AG04450 (cell line): ENCODE data around the gene TLR4. TPM values are rescaled to one million over a fixed set of nuclear protein-coding genes. Genes with fewer than 3 reads are reported as not detected.

Source experiments
- CTCF ChIA-PET: fragments of 300-600, 350-600 bp; formaldehyde crosslinking; extraction: SDS; loops from one replicate; lab custom pipeline; 2022; ENCODE audit warnings: antibody characterized with exemption, inconsistent platforms; lab: Charles Lee
- POLR2A ChIA-PET: fragments of 350-600 bp; formaldehyde crosslinking; extraction: SDS; loops from one replicate; lab custom pipeline; 2021; ENCODE audit warnings: antibody characterized with exemption, inconsistent platforms; lab: Yijun Ruan, JAX
- DNase-seq: peaks from one replicate; pipeline ENCODE4 v3.0.0-alpha.2; 2011; ENCODE audit warnings: low read depth, low spot score
- H3K27ac ChIP-seq: one replicate; pipeline ENCODE4 v1.5.1; 2012; ENCODE audit warnings: low read depth, low read length, control low read depth
- H3K27me3 ChIP-seq: one replicate; pipeline ENCODE4 v1.6.0; 2012; ENCODE audit warnings: low read length; ENCODE audit not compliant: control insufficient read depth, insufficient read depth
- H3K4me3 ChIP-seq: 2 replicates; pipeline ENCODE4 v1.5.1; 2011; ENCODE audit warnings: mild to moderate bottlenecking, low read depth, low read length, control low read depth
- H3K9me3 ChIP-seq: 2 replicates; pipeline ENCODE4 v1.5.1; 2012; ENCODE audit warnings: low read length; ENCODE audit not compliant: control insufficient read depth, insufficient read depth
- CTCF ChIP-seq: IDR thresholded peaks from 2 replicates; pipeline ENCODE4 v1.5.1; 2011; ENCODE audit warnings: low read depth, low read length, control low read depth, inconsistent platforms
- polyA plus RNA-seq: library from polyadenylated mRNA; depleted of rRNA; stranded (reverse); fragments of >200 nt; gene quantifications from 2 replicates; pipeline ENCODE4 v1.2.3, GENCODE V29; 2011

Gene TLR4
- polyA plus RNA-seq, 1 experiment = not detected

- TF ChIP-seq CTCF = no peak
- Histone ChIP-seq H3K27ac (no peak overlapping the region), H3K9me3 (peaks cover 13% of the 10 kb centered on the region), H3K4me3 (no peak overlapping the region), H3K27me3 (no peaks in the 10 kb centered on the region)
- CTCF ChIA-PET = no interaction called here
- no peak for DNase-seq
- POLR2A ChIA-PET = no interaction called here
Observed at GRCh38 chr9:117739624-117740347, 35.6 kb downstream of the TLR4 start.

- Histone ChIP-seq H3K27ac (no peak overlapping the region), H3K9me3 (peaks cover 16% of the 10 kb centered on the region), H3K4me3 (no peak overlapping the region), H3K27me3 (no peaks in the 10 kb centered on the region)
- POLR2A ChIA-PET = no interaction called here
- CTCF ChIA-PET = no interaction called here
- TF ChIP-seq CTCF = no peak
- no peak for DNase-seq
Observed at GRCh38 chr9:117742131-117742530, 37.9 kb downstream of the TLR4 start.

- no peak for TF ChIP-seq CTCF
- no peak overlapping the region for H3K4me3 ChIP-seq
- CTCF ChIA-PET = no interaction called here
Observed at GRCh38 chr9:117744369-117744768, 40.2 kb downstream of the TLR4 start.

GRCh38 chr9:117744856-117745389 lies 40.7 kb downstream of the TLR4 start:
- no peak for TF ChIP-seq CTCF
- Histone ChIP-seq H3K9me3 (peaks cover 6% of the 10 kb centered on the region), H3K27me3 (no peaks in the 10 kb centered on the region), H3K4me3 (no peak overlapping the region), H3K27ac (no peak overlapping the region)
- ChIA-PET CTCF (no interaction called here), POLR2A (no interaction called here)
- DNase-seq = no peak

More at GRCh38 chr9:117744369-117744768, 40.2 kb downstream of the TLR4 start:
- Histone ChIP-seq H3K27ac (no peak overlapping the region), H3K27me3 (no peaks in the 10 kb centered on the region), H3K9me3 (peaks cover 7% of the 10 kb centered on the region)
- POLR2A ChIA-PET = no interaction called here
- DNase-seq = no peak

GRCh38 chr9:117745598-117745997 lies 41.4 kb downstream of the TLR4 start:
- TF ChIP-seq CTCF = no peak
- CTCF ChIA-PET = no interaction called here
- no peak overlapping the region for H3K27ac ChIP-seq
- POLR2A ChIA-PET = no interaction called here
- H3K27me3 ChIP-seq = no peaks in the 10 kb centered on the region
- DNase-seq = no peak
- no peak overlapping the region for H3K4me3 ChIP-seq
- peaks cover 7% of the 10 kb centered on the region for H3K9me3 ChIP-seq
